ENCODE data around the gene ASMTL.

- TF ChIP-seq CTCF (IDR thresholded peaks at IDR 0.05) = no peak
- TF ChIP-seq POLR2A (IDR thresholded peaks at IDR 0.05) = no peak
- TF ChIP-seq EP300 (IDR thresholded peaks at IDR 0.05) = no peak
Observed at GRCh38 chrX:1440506-1440905, 12.2 kb downstream of the ASMTL start.

Measured in gastroesophageal sphincter (tissue), 3 donors.